Testis (tissue), 3 donors: ENCODE results near the gene DAPK3. TPM values are rescaled to one million over a fixed set of nuclear protein-coding genes. Genes with fewer than 3 reads are reported as not detected.

Experiments
- DNase-seq: peaks from one replicate; pipeline ENCODE4 v3.0.0-alpha.2; 2019
- H3K27ac ChIP-seq, 2 donors: fragments of 200-600 bp; sonication (generic); one replicate each; pipeline ENCODE4 v1.5.1; 2019
- H3K27me3 ChIP-seq: fragments of 200-600 bp; sonication (generic); one replicate; pipeline ENCODE4 v1.5.1; 2019
- H3K36me3 ChIP-seq: fragments of 200-600 bp; sonication (generic); one replicate; pipeline ENCODE4 v1.5.1; 2017; ENCODE audit warnings: low read depth; ENCODE audit errors: missing control alignments
- H3K4me1 ChIP-seq: fragments of 200-600 bp; sonication (generic); one replicate; pipeline ENCODE4 v1.5.1; 2019
- H3K4me3 ChIP-seq, 2 donors: fragments of 200-600 bp; sonication (generic); one replicate each; pipeline ENCODE4 v1.5.1; 2017 to 2019
- H3K9me3 ChIP-seq: fragments of 200-600 bp; sonication (generic); one replicate; pipeline ENCODE4 v1.5.1; 2017
- CTCF ChIP-seq, 3 experiments: fragments of 450-650 bp in 2 of 3; fragments of 200-600 bp in 1 of 3; sonication (generic) in 1 of 3; IDR thresholded peaks; one replicate each; pipeline ENCODE4 v1.5.1; 2016 to 2019; ENCODE audit warnings: antibody characterized with exemption in 3 of 3, mild to moderate bottlenecking in 2 of 3, moderate library complexity in 1 of 3
- POLR2A ChIP-seq: fragments of 450-650 bp; IDR thresholded peaks from one replicate; pipeline ENCODE4 v1.6.1; 2017; ENCODE audit warnings: antibody characterized with exemption, mild to moderate bottlenecking, moderate library complexity
- WGBS, 2 donors: methylation state at CpG; one replicate each; pipeline ENCODE4 v1.1.5; 2018; 5-methylcytosine and 5-hydroxymethylcytosine counted together
- intact Hi-C: fragments of 100-400 bp; cut with DNase I; formaldehyde crosslinking; loops from one replicate; pipeline ENCODE4 v1.15.1; 2023; ENCODE audit warnings: low total_unique reads
- polyA plus RNA-seq: library from polyadenylated mRNA; stranded (reverse); fragments of 350-450 nt; fragmentation: Illumina TruSeq; extraction: RNeasy Lipid Tissue Mini Kit (QIAGEN cat#74804); gene quantifications from one replicate; pipeline ENCODE4 v1.2.3, GENCODE V29; 2014; ENCODE audit warnings: low read depth, low replicate concordance; ENCODE audit not compliant: insufficient read depth
- total RNA-seq, 2 donors: library from RNA; depleted of rRNA; stranded (reverse); fragments of >200 nt; gene quantifications; one replicate each; pipeline ENCODE4 v1.2.3, GENCODE V29; 2016

DAPK3 gene
- total and polyA plus RNA-seq, 3 donors from 2014 or later, result 89.8 to 111 (median 102) TPM

DNA sequence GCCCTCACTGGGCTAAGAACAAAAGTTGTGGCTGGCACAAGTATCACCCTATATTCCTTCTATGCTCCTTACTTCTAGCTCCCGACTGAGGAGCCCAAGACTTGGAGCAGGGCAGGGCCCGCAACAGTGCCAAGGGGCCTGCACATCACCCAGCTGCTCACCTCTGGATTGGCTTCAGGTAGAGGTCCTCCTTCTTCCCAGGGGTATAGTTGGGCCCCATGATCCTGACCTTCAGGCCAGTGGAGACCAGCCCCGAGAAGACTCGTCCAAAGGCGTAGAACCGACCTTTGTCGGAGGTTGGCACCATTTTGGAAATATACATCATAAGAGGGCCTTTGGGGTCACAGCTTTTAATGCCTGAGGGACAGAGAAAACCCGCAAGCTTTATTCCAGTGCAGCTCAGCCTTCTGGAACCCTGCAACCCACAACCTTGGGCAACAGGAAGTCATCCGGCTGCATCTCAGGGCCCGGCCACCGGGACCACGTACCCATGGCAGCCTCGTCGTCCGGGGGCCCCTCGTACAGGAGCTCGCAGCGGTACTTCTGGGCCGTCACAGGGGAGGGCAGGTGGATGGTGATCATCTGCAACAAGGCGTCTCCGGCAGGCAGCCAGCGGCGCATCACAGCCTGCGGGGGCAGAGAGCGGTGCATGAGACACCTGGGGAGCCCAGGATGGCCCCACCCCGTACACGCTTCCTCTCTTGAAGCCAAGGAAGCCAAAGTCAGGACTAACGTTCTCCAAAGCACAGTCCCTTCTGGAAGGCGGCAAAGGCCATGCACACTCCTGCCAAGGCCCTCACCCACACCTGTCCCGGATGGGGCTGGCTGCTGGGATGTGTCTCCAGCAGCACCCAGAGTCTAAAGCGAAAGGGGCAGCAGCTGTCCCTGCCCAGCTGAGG is 9.7 kb upstream of the DAPK3 start:
- H3K9me3 ChIP-seq, result no peaks in the 10 kb centered on the region
- WGBS, 2 donors, result 86 to 89% methylated on average over 8 to 31 of the region's 31 CpGs
- TF ChIP-seq POLR2A (no peak), CTCF (IDR thresholded peaks at IDR 0.05) (no peak)
- H3K4me3 ChIP-seq, result no peak overlapping the region
- intact Hi-C loops, result no loop called here
- H3K4me1 ChIP-seq, result peaks cover 12% of the 10 kb centered on the region
- H3K36me3 ChIP-seq, result peaks cover 7% of the 10 kb centered on the region
- DNase-seq, result no peak
- H3K27me3 ChIP-seq, result no peaks in the 10 kb centered on the region
- no peak overlapping the region for H3K27ac ChIP-seq

- H3K4me1 ChIP-seq, result peaks cover 10% of the 10 kb centered on the region
- TF ChIP-seq CTCF (IDR thresholded peaks at IDR 0.05) (no peak), POLR2A (no peak)
- no peak overlapping the region for H3K27ac ChIP-seq
- H3K27me3 ChIP-seq, result no peaks in the 10 kb centered on the region
- no peak for DNase-seq
- no peak overlapping the region for H3K4me3 ChIP-seq
- 88 to 90% methylated on average over 15 to 25 of the region's 25 CpGs for WGBS, 2 donors
- intact Hi-C loops, result no loop called here
- H3K9me3 ChIP-seq, result no peaks in the 10 kb centered on the region
- peaks cover 7% of the 10 kb centered on the region for H3K36me3 ChIP-seq
Measured at GRCh38 chr19:3979674-3980352, 8.9 kb upstream of the DAPK3 start.

DNA sequence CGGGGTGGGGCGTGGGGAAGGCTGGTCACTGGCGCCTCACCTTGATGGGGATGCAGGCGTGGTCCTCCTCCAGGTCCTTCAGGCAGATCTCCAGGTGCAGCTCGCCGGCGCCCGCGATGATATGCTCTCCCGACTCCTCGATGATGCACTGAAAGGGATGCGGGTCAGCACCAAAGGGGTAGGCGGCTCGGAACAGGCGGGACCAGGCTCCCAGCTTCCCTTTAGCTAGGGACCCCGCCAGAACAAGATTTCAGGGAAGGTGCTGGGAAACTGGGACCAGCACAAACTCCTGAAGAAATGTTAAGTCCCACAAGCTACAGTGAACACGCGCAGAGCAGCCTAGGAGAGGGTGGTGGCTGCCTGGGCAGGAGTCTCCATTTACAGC is 8.4 kb upstream of the DAPK3 start:
- intact Hi-C loops, result no loop called here
- TF ChIP-seq CTCF (IDR thresholded peaks at IDR 0.05), result no peak
- TF ChIP-seq POLR2A, result no peak
- H3K9me3 ChIP-seq, result no peaks in the 10 kb centered on the region
- WGBS, 2 donors, result 93 to 100% methylated on average over 3 to 18 of the region's 18 CpGs
- no peak for DNase-seq
- H3K27ac ChIP-seq, result no peak overlapping the region
- peaks cover 9% of the 10 kb centered on the region for H3K4me1 ChIP-seq
- H3K36me3 ChIP-seq, result peaks cover 7% of the 10 kb centered on the region
- H3K27me3 ChIP-seq, result no peaks in the 10 kb centered on the region
- H3K4me3 ChIP-seq, result no peak overlapping the region

DNA sequence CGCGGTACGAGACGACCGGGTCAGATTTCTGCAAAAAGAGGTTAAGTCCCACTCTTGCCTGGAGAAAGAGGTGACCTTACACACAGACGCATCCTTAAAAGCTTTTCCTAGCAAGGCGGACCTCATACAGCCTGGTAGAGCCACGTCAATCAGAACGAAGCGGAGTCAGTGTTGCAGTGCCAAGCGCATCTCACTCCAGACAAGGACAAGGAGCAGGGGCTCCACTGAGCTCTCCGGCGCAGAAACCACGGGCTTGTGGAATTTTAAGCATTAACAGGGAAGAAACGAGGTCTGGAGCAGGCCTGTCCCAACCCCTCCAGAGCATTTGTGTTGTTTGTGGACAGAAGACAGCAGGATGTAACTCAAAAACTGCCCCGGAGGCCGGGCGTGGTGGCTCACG is 7.2 kb upstream of the DAPK3 start:
- DNase-seq, result no peak
- intact Hi-C loops, result no loop called here
- no peak overlapping the region for H3K4me3 ChIP-seq
- H3K9me3 ChIP-seq, result no peaks in the 10 kb centered on the region
- H3K36me3 ChIP-seq, result peaks cover 7% of the 10 kb centered on the region
- H3K27ac ChIP-seq, result no peak overlapping the region
- 86 to 92% methylated on average over 10 to 19 of the region's 19 CpGs for WGBS, 2 donors
- TF ChIP-seq POLR2A, result no peak
- no peak for TF ChIP-seq CTCF (IDR thresholded peaks at IDR 0.05)
- no peaks in the 10 kb centered on the region for H3K27me3 ChIP-seq
- H3K4me1 ChIP-seq, result no peaks in the 10 kb centered on the region
